Parathyroid adenoma (tissue), 2 donors: ENCODE measurements around the gene OLFML1.

Experiments
- H2AFZ ChIP-seq: fragments of 300-600 bp; sonication (generic); one replicate; pipeline ENCODE4 v1.7.0; 2017; ENCODE audit warnings: antibody characterized with exemption, mild to moderate bottlenecking
- H3K27ac ChIP-seq: fragments of 300-600 bp; sonication (generic); one replicate; pipeline ENCODE4 v1.7.0; 2017
- H3K27me3 ChIP-seq: fragments of 300-600 bp; sonication (generic); one replicate; pipeline ENCODE4 v1.7.0; 2017; ENCODE audit warnings: low read length; ENCODE audit not compliant: control insufficient read depth, insufficient read depth
- H3K36me3 ChIP-seq: fragments of 300-600 bp; sonication (generic); one replicate; pipeline ENCODE4 v1.7.0; 2017; ENCODE audit warnings: low read length; ENCODE audit not compliant: control insufficient read depth, insufficient read depth
- H3K4me1 ChIP-seq: fragments of 300-600 bp; sonication (generic); one replicate; pipeline ENCODE4 v1.7.0; 2017; ENCODE audit warnings: control low read depth
- H3K4me2 ChIP-seq: fragments of 300-600 bp; sonication (generic); one replicate; pipeline ENCODE4 v1.7.0; 2017; ENCODE audit warnings: low read length
- H3K4me3 ChIP-seq: fragments of 300-600 bp; sonication (generic); one replicate; pipeline ENCODE4 v1.7.0; 2017; ENCODE audit warnings: low read depth, low read length
- H3K79me2 ChIP-seq: fragments of 300-600 bp; sonication (generic); one replicate; pipeline ENCODE4 v1.7.0; 2017; ENCODE audit warnings: control low read depth
- H3K9ac ChIP-seq: fragments of 300-600 bp; sonication (generic); one replicate; pipeline ENCODE4 v1.7.0; 2017; ENCODE audit warnings: mild to moderate bottlenecking
- H3K9me3 ChIP-seq: fragments of 300-600 bp; sonication (generic); one replicate; pipeline ENCODE4 v1.7.0; 2017; ENCODE audit warnings: low read length; ENCODE audit not compliant: control insufficient read depth
- TF ChIP-seq, protein P1 (sequence below): fragments of 300-600 bp; sonication (generic); IDR thresholded peaks from one replicate; pipeline ENCODE4 v1.7.0; 2017; ENCODE audit warnings: antibody characterized with exemption, mild to moderate bottlenecking
- donor health status: primary hyperparathyroidism.

Gene OLFML1

GRCh38 chr11:7484645-7485044 is 661 bp upstream of the OLFML1 start:
- H3K9ac ChIP-seq, result no peak overlapping the region
- no peaks in the 10 kb centered on the region for H3K4me1 ChIP-seq
- no peak overlapping the region for H3K4me3 ChIP-seq
- no peaks in the 10 kb centered on the region for H3K36me3 ChIP-seq
- no peaks in the 10 kb centered on the region for H3K27me3 ChIP-seq
- H3K79me2 ChIP-seq, result no peaks in the 10 kb centered on the region
- TF ChIP-seq, protein P1, sequence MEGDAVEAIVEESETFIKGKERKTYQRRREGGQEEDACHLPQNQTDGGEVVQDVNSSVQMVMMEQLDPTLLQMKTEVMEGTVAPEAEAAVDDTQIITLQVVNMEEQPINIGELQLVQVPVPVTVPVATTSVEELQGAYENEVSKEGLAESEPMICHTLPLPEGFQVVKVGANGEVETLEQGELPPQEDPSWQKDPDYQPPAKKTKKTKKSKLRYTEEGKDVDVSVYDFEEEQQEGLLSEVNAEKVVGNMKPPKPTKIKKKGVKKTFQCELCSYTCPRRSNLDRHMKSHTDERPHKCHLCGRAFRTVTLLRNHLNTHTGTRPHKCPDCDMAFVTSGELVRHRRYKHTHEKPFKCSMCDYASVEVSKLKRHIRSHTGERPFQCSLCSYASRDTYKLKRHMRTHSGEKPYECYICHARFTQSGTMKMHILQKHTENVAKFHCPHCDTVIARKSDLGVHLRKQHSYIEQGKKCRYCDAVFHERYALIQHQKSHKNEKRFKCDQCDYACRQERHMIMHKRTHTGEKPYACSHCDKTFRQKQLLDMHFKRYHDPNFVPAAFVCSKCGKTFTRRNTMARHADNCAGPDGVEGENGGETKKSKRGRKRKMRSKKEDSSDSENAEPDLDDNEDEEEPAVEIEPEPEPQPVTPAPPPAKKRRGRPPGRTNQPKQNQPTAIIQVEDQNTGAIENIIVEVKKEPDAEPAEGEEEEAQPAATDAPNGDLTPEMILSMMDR, result no peak
- H3K4me2 ChIP-seq, result no peak overlapping the region
- H3K9me3 ChIP-seq, result no peaks in the 10 kb centered on the region
- no peak overlapping the region for H3K27ac ChIP-seq
- no peak overlapping the region for H2AFZ ChIP-seq

GRCh38 chr11:7486098-7486780 is 933 bp downstream of the OLFML1 start:
- no peak overlapping the region for H3K9ac ChIP-seq
- H3K4me1 ChIP-seq, result no peaks in the 10 kb centered on the region
- H3K9me3 ChIP-seq, result no peaks in the 10 kb centered on the region
- H3K27ac ChIP-seq, result no peak overlapping the region
- H3K79me2 ChIP-seq, result no peaks in the 10 kb centered on the region
- no peak overlapping the region for H3K4me2 ChIP-seq
- H3K4me3 ChIP-seq, result no peak overlapping the region
- no peaks in the 10 kb centered on the region for H3K36me3 ChIP-seq
- TF ChIP-seq, protein P1, result no peak
- no peaks in the 10 kb centered on the region for H3K27me3 ChIP-seq
- no peak overlapping the region for H2AFZ ChIP-seq

DNA sequence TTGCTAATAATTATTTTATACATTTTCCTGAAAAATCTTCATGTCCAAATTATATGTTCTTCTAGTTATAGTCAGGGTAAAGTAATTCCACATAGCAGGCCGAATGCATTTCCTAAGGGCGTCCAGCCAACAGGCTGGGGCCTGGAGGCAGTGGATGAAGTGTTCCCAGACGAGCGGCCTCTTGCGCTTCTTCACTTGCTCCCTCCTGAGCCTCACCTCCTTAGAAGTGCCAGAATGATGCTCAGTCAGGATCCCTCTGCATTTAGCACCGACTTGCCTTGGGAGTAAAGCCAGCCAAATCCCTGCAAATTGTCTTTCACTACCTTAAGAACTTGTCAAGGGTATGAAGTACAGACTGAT is 1.5 kb downstream of the OLFML1 start:
- Histone ChIP-seq H2AFZ (no peak overlapping the region), H3K4me1 (no peaks in the 10 kb centered on the region), H3K79me2 (no peaks in the 10 kb centered on the region), H3K9me3 (no peaks in the 10 kb centered on the region), H3K36me3 (no peaks in the 10 kb centered on the region), H3K27me3 (no peaks in the 10 kb centered on the region), H3K4me3 (no peak overlapping the region), H3K4me2 (no peak overlapping the region), H3K27ac (no peak overlapping the region), H3K9ac (no peak overlapping the region)
- TF ChIP-seq, protein P1, result no peak

DNA sequence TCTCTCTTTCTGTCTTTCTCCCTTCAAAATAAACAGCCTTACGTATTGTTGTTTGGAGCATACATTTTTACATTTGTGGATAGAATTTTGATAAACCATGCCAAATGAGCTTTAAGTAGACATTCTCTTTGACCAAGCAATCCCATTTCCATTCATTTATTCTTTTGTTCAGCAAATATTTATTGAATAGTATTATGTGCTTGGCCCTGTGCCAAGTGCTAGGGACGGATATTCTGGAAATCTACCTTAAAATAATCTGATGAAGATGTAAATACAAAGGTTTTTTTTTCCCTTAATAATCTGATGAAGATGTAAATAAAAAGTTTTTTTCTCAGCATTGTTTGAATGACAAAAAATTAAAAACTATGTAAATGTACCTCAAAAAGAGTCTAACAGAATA is 2.1 kb downstream of the OLFML1 start:
- Histone ChIP-seq H3K4me3 (no peak overlapping the region), H3K27me3 (no peaks in the 10 kb centered on the region), H3K4me2 (no peak overlapping the region), H3K27ac (no peak overlapping the region), H3K79me2 (no peaks in the 10 kb centered on the region), H3K4me1 (peaks cover 2% of the 10 kb centered on the region), H3K9me3 (no peaks in the 10 kb centered on the region), H2AFZ (no peak overlapping the region), H3K36me3 (no peaks in the 10 kb centered on the region), H3K9ac (no peak overlapping the region)
- TF ChIP-seq, protein P1, result no peak

- Histone ChIP-seq H3K4me1 (peaks cover 11% of the 10 kb centered on the region), H3K9ac (no peak overlapping the region), H3K27ac (no peak overlapping the region), H3K36me3 (no peaks in the 10 kb centered on the region), H3K4me2 (no peak overlapping the region), H2AFZ (no peak overlapping the region), H3K4me3 (no peak overlapping the region), H3K79me2 (no peaks in the 10 kb centered on the region), H3K9me3 (no peaks in the 10 kb centered on the region), H3K27me3 (no peaks in the 10 kb centered on the region)
- TF ChIP-seq, protein P1, result no peak
Observed at GRCh38 chr11:7488681-7489080, 3.4 kb downstream of the OLFML1 start.
